Measurements from ENCODE around the gene ZMYM3. TPM values are rescaled to one million over a fixed set of nuclear protein-coding genes. Genes with fewer than 3 reads are reported as not detected.

ZMYM3 gene
- total RNA-seq, 2 donors from 2014 or later: 12.5 to 16.0 TPM

- intact Hi-C loops (cut with DNase I): no loop called here
Measured at GRCh38 chrX:71256051-71256450, 2.1 kb upstream of the ZMYM3 start.

GRCh38 chrX:71253253-71254091, 468 bp downstream of the ZMYM3 start:
- DNase-seq (ENCODE audit: low spot score): no peak
- intact Hi-C loops (cut with DNase I): no loop called here

More at GRCh38 chrX:71256051-71256450, 2.1 kb upstream of the ZMYM3 start:
- DNase-seq (ENCODE audit: low spot score): no peak

GRCh38 chrX:71252221-71252620, 1.7 kb downstream of the ZMYM3 start:
- intact Hi-C loops (cut with DNase I): no loop called here
- no peak for DNase-seq (ENCODE audit: low spot score)

GRCh38 chrX:71251466-71251973, 2.4 kb downstream of the ZMYM3 start:
- intact Hi-C loops (cut with DNase I): no loop called here
- no peak for DNase-seq (ENCODE audit: low spot score)

GRCh38 chrX:71250841-71251240, 3.1 kb downstream of the ZMYM3 start:
- no peak for DNase-seq (ENCODE audit: low spot score)
- intact Hi-C loops (cut with DNase I): no loop called here

- DNase-seq (ENCODE audit: low spot score): no peak
- intact Hi-C loops (cut with DNase I): no loop called here
Measured at GRCh38 chrX:71245159-71245558, 8.8 kb downstream of the ZMYM3 start.

- no peak for DNase-seq (ENCODE audit: low spot score)
- intact Hi-C loops (cut with DNase I): no loop called here
Measured at GRCh38 chrX:71244359-71245128, 9.4 kb downstream of the ZMYM3 start.

GRCh38 chrX:71241301-71241700, 12.6 kb downstream of the ZMYM3 start:
- no peak for DNase-seq (ENCODE audit: low spot score)
- intact Hi-C loops (cut with DNase I): no loop called here

GRCh38 chrX:71239781-71240180, 14.2 kb downstream of the ZMYM3 start:
- intact Hi-C loops (cut with DNase I): no loop called here
- no peak for DNase-seq (ENCODE audit: low spot score)

- DNase-seq (ENCODE audit: low spot score): no peak
- intact Hi-C loops (cut with DNase I): no loop called here
Measured at GRCh38 chrX:71236836-71237235, 17.1 kb downstream of the ZMYM3 start.

GRCh38 chrX:71235482-71235881, 18.5 kb downstream of the ZMYM3 start:
- intact Hi-C loops (cut with DNase I): no loop called here
- DNase-seq (ENCODE audit: low spot score): no peak

GRCh38 chrX:71228063-71228642, 25.8 kb downstream of the ZMYM3 start:
- DNase-seq (ENCODE audit: low spot score): no peak
- intact Hi-C loops (cut with DNase I): no loop called here

GRCh38 chrX:71227370-71228062, 26.4 kb downstream of the ZMYM3 start:
- intact Hi-C loops (cut with DNase I): no loop called here
- DNase-seq (ENCODE audit: low spot score): no peak

GRCh38 chrX:71225676-71226075, 28.3 kb downstream of the ZMYM3 start:
- intact Hi-C loops (cut with DNase I): no loop called here

GRCh38 chrX:71225009-71225408, 28.9 kb downstream of the ZMYM3 start:
- intact Hi-C loops (cut with DNase I): no loop called here
- no peak for DNase-seq (ENCODE audit: low spot score)

More at GRCh38 chrX:71225676-71226075, 28.3 kb downstream of the ZMYM3 start:
- no peak for DNase-seq (ENCODE audit: low spot score)

- no peak for DNase-seq (ENCODE audit: low spot score)
- intact Hi-C loops (cut with DNase I): no loop called here
Measured at GRCh38 chrX:71224098-71224708, 29.7 kb downstream of the ZMYM3 start.

GRCh38 chrX:71222929-71223328, 31.0 kb downstream of the ZMYM3 start, which contains the start of gene GJB1:
Gene GJB1 (plus strand): TSS chrX:71223224. CDS start chrX:71223708, 484 bp downstream.
- no peak for DNase-seq (ENCODE audit: low spot score)
- intact Hi-C loops (cut with DNase I): no loop called here

- intact Hi-C loops (cut with DNase I): no loop called here
- no peak for DNase-seq (ENCODE audit: low spot score)
Measured at GRCh38 chrX:71221145-71221544, 32.8 kb downstream of the ZMYM3 start.

GRCh38 chrX:71217298-71217697, 36.6 kb downstream of the ZMYM3 start:
- DNase-seq (ENCODE audit: low spot score): no peak
- intact Hi-C loops (cut with DNase I): no loop called here

All from posterior vena cava (tissue), 2 donors.